Measurements from ENCODE around the gene NEGR1. TPM values are rescaled to one million over a fixed set of nuclear protein-coding genes. Genes with fewer than 3 reads are reported as not detected.

NEGR1 gene
- polyA plus RNA-seq, 1 donor from 2014 or later: 47.4 TPM

- TF ChIP-seq CTCF (IDR thresholded peaks at IDR 0.05; ENCODE audit: poor library complexity, severe bottlenecking) (no peak), EZH2 (IDR thresholded peaks at IDR 0.05; ENCODE audit: borderline replicate concordance, insufficient read depth, low read length, poor library complexity, severe bottlenecking) (no peak), REST (IDR thresholded peaks at IDR 0.05; ENCODE audit: borderline replicate concordance) (no peak), EP300 (conservative IDR thresholded peaks at IDR 0.05; ENCODE audit: poor library complexity, severe bottlenecking) (no peak), MXI1 (conservative IDR thresholded peaks at IDR 0.05; ENCODE audit: poor library complexity, severe bottlenecking) (no peak), POLR2AphosphoS5 (IDR thresholded peaks at IDR 0.05) (no peak), RAD21 (conservative IDR thresholded peaks at IDR 0.05) (no peak), SMC3 (conservative IDR thresholded peaks at IDR 0.05; ENCODE audit: poor library complexity) (no peak), TAF1 (IDR thresholded peaks at IDR 0.05; ENCODE audit: low read depth) (no peak)
- no peaks in the 10 kb centered on the region for H3K36me3 ChIP-seq (ENCODE audit: insufficient read depth, low read length)
- no peaks in the 10 kb centered on the region for H4K20me1 ChIP-seq (ENCODE audit: insufficient read depth)
- H2AFZ ChIP-seq (ENCODE audit: low read depth, low read length): no peak overlapping the region
- no peaks in the 10 kb centered on the region for H3K9me3 ChIP-seq (ENCODE audit: low read length)
- no peaks in the 10 kb centered on the region for H3F3A ChIP-seq (ENCODE audit: insufficient read depth, low read length, poor library complexity, severe bottlenecking)
- no peak overlapping the region for H3K4me3 ChIP-seq (ENCODE audit: low read length)
- H3K79me2 ChIP-seq (replicated peaks; ENCODE audit: insufficient read depth, low read length): no peaks in the 10 kb centered on the region
- no peak overlapping the region for H3K27ac ChIP-seq (ENCODE audit: low read length)
- no peaks in the 10 kb centered on the region for H3K27me3 ChIP-seq (ENCODE audit: insufficient read depth, low read depth, low read length)
- no peak overlapping the region for H3K9ac ChIP-seq (ENCODE audit: low read length)
- H3K9me2 ChIP-seq (ENCODE audit: insufficient read depth, low read length): no peaks in the 10 kb centered on the region
- no peak overlapping the region for H3K4me2 ChIP-seq (ENCODE audit: low read length)
These were observed 301.8 kb downstream of the NEGR1 start for GRCh38 chr1:71980556-71980955.

- no peak for TF ChIP-seq EZH2 (IDR thresholded peaks at IDR 0.05; ENCODE audit: borderline replicate concordance, insufficient read depth, low read length, poor library complexity, severe bottlenecking)
- no peak for TF ChIP-seq EP300 (conservative IDR thresholded peaks at IDR 0.05; ENCODE audit: poor library complexity, severe bottlenecking)
- TF ChIP-seq TAF1 (IDR thresholded peaks at IDR 0.05; ENCODE audit: low read depth): no peak
- no peak for TF ChIP-seq MXI1 (conservative IDR thresholded peaks at IDR 0.05; ENCODE audit: poor library complexity, severe bottlenecking)
- TF ChIP-seq POLR2AphosphoS5 (IDR thresholded peaks at IDR 0.05): no peak
- no peak for TF ChIP-seq RAD21 (conservative IDR thresholded peaks at IDR 0.05)
- TF ChIP-seq REST (IDR thresholded peaks at IDR 0.05; ENCODE audit: borderline replicate concordance): no peak
- no peak for TF ChIP-seq CTCF (IDR thresholded peaks at IDR 0.05; ENCODE audit: poor library complexity, severe bottlenecking)
- no peak for TF ChIP-seq SMC3 (conservative IDR thresholded peaks at IDR 0.05; ENCODE audit: poor library complexity)
- Histone ChIP-seq H3K36me3 (ENCODE audit: insufficient read depth, low read length) (no peaks in the 10 kb centered on the region), H3K27ac (ENCODE audit: low read length) (no peak overlapping the region), H3F3A (ENCODE audit: insufficient read depth, low read length, poor library complexity, severe bottlenecking) (no peaks in the 10 kb centered on the region), H4K20me1 (ENCODE audit: insufficient read depth) (no peaks in the 10 kb centered on the region), H3K4me3 (ENCODE audit: low read length) (no peak overlapping the region), H3K27me3 (ENCODE audit: insufficient read depth, low read depth, low read length) (no peaks in the 10 kb centered on the region), H3K79me2 (replicated peaks; ENCODE audit: insufficient read depth, low read length) (no peaks in the 10 kb centered on the region), H3K9me2 (ENCODE audit: insufficient read depth, low read length) (no peaks in the 10 kb centered on the region), H2AFZ (ENCODE audit: low read depth, low read length) (no peak overlapping the region), H3K4me2 (ENCODE audit: low read length) (no peak overlapping the region), H3K9me3 (ENCODE audit: low read length) (no peaks in the 10 kb centered on the region), H3K9ac (ENCODE audit: low read length) (no peak overlapping the region)
These were observed 302.5 kb downstream of the NEGR1 start for GRCh38 chr1:71979882-71980281.
